ENCODE results near the gene TCF12. TPM values are rescaled to one million over a fixed set of nuclear protein-coding genes. Genes with fewer than 3 reads are reported as not detected.

TCF12 gene
- total RNA-seq, 1 experiment from 2014 or later = 76.7 TPM

DNA sequence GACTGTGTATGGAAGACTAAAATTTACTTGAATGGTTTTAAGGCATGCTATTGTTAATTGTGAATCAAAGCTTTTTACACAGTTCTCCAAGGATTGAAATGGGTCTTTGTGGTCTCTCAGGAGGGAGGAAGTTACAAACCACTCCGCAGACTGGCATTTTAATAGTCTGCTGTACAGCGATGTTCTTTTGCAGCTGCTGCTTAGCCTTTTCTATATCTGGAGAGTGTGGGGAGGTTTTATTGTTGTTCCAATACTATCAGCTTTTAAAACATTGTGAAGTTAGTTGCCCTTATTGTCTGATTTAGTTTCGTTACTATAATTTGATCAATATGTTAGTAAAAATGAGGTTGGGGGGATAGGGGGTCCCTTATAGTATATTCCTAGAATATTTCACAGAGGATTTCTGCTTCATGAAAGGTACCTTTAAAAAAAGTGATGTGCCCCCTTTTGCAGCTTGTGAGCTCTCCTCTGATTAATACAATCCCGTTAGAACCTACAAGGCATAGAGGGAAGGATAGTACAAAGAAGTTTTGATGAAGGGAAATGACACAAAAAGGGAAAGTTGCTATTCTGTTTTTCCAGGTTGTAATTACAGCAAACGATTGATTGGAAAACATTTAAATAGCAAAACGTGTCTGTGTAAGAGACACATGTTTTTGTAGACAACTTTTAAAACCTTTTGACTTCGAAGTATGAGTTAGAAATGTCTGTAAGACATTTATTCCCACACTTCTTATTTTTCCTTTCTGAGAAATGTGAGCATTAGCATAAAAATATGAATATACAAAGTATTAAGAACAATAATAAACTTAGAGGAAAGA lies 299.5 kb downstream of the TCF12 start:
- H3K36me3 Mint-ChIP-seq (ENCODE audit: insufficient read depth in 1 of 3, low read depth in 3 of 3) = no peaks in the 10 kb centered on the region
- Histone ChIP-seq H2BK5ac (ENCODE audit: insufficient read length, low read length) (no peak overlapping the region), H3K23ac (ENCODE audit: insufficient read length, low read depth, low read length) (no peak overlapping the region), H3T11ph (ENCODE audit: low read length) (no peak overlapping the region), H3K23me2 (ENCODE audit: insufficient read length, low read depth, low read length, poor library complexity, severe bottlenecking) (no peaks in the 10 kb centered on the region), H3K9ac (ENCODE audit: extremely low read depth, insufficient read length, low read length) (no peak overlapping the region), H3K56ac (ENCODE audit: insufficient read length, low read depth, low read length) (no peak overlapping the region), H2AFZ (ENCODE audit: low read length) (no peak overlapping the region), H3K79me1 (ENCODE audit: insufficient read depth, low read depth, low read length, poor library complexity, severe bottlenecking) (no peaks in the 10 kb centered on the region), H3K4ac (ENCODE audit: low read depth, low read length) (no peak overlapping the region), H2BK15ac (ENCODE audit: low read depth, low read length) (no peak overlapping the region), H3K27ac (ENCODE audit: insufficient read length, low read depth, low read length) (no peak overlapping the region), H3K4me2 (ENCODE audit: insufficient read depth, insufficient read length, low read length) (no peak overlapping the region), H4K5ac (ENCODE audit: insufficient read length, low read depth, low read length) (no peak overlapping the region), H3K14ac (ENCODE audit: insufficient read depth, low read length) (no peak overlapping the region), H3K4me1 (ENCODE audit: insufficient read depth, low read length) (0 out of 2 replicates have a peak, but pooled peaks cover 2% of the 10 kb centered on the region), H3K18ac (ENCODE audit: insufficient read length, low read depth, low read length) (no peak overlapping the region), H2BK20ac (ENCODE audit: low read depth, low read length, poor library complexity, severe bottlenecking) (no peak overlapping the region), H4K8ac (replicated peaks; ENCODE audit: insufficient read length, low read depth, low read length) (no peak overlapping the region), H2BK12ac (ENCODE audit: insufficient read length, low read depth, low read length) (no peak overlapping the region), H4K20me1 (ENCODE audit: control insufficient read depth, insufficient read depth, insufficient read length) (no peaks in the 10 kb centered on the region), H3K79me2 (ENCODE audit: insufficient read depth, low read length) (peaks cover 2% of the 10 kb centered on the region; the same call in 1 of the 2 replicates), H4K91ac (ENCODE audit: insufficient read length, low read depth, low read length) (no peak overlapping the region), H2BK120ac (ENCODE audit: low read depth, low read length, poor library complexity, severe bottlenecking) (no peak overlapping the region), H2AK5ac (ENCODE audit: insufficient read length, low read length) (no peak overlapping the region), H3K9me3 (ENCODE audit: control insufficient read depth, low read depth, low read length) (no peaks in the 10 kb centered on the region), H3K27me3 (ENCODE audit: insufficient read depth, low read length) (no peaks in the 10 kb centered on the region)
- no CpG with 5 or more reads among the region's 7 CpGs for WGBS (ENCODE audit: extremely low coverage, insufficient read length, low lambda C conversion rate)
- H3K27me3 Mint-ChIP-seq (ENCODE audit: low read depth) = no peaks in the 10 kb centered on the region
- peaks cover 72 to 77% of the 10 kb centered on the region in 2 experiments for H3K4me1 Mint-ChIP-seq
- no peaks in the 10 kb centered on the region for H3K9me3 Mint-ChIP-seq
- no peak for DNase-seq
- H3K27ac Mint-ChIP-seq = peak overlapping the region in 1 of 3 experiments; percentile 44; a peak in 3 of 7 replicates
- TF ChIP-seq CTCF (conservative IDR thresholded peaks at IDR 0.05) = no peak
- no peak overlapping the region; a peak in 1 of 5 replicates for H3K4me3 Mint-ChIP-seq

Measured in H9 (cell line).